HCT116 (cell line): ENCODE results near the gene PARP6. TPM values are rescaled to one million over a fixed set of nuclear protein-coding genes. Genes with fewer than 3 reads are reported as not detected.

Experiments used
- ATAC-seq: fragments of 200-7000 bp; cut with Tn5 transposase; 2 replicates; pipeline ENCODE4 v1.9.1; 2020; ENCODE audit warnings: mild to moderate bottlenecking, moderate library complexity
- BruUV-seq: library from RNA; stranded (reverse); fragments of 400-500 nt; replicated peaks from 2 replicates; lab custom pipeline; 2021; lab: Mats Ljungman, UMichigan
- CTCF ChIA-PET: fragments of 300-600 bp; sonication (Branson Sonifier 250); formaldehyde crosslinking; loops from one replicate; lab custom pipeline; 2021; ENCODE audit warnings: antibody characterized with exemption; lab: Charles Lee
- POLR2A ChIA-PET: fragments of 300-600, 350-600 bp; sonication (Branson Sonifier 250); formaldehyde crosslinking; loops from one replicate; lab custom pipeline; 2021; ENCODE audit warnings: antibody characterized with exemption; lab: Charles Lee
- RAD21 ChIA-PET, 2 experiments: fragments of 300-600 bp; sonication (Branson Sonifier 250); formaldehyde crosslinking; loops; one replicate each; lab custom pipeline; 2023; ENCODE audit warnings: low total read pairs in 2 of 2; ENCODE audit not compliant: uncharacterized antibody in 2 of 2, unreplicated experiment in 2 of 2, low non-redundant PET in 1 of 2; lab: Charles Lee
- DNase-seq: peaks from one replicate; pipeline ENCODE4 v3.0.0-alpha.2; 2010; ENCODE audit warnings: low read depth, low spot score
- H2AFZ ChIP-seq: fragments of 200-600 bp; shearing (Covaris generic), sonication (generic); 2 replicates; pipeline ENCODE4 v1.6.1; 2017; ENCODE audit warnings: low read depth, mixed run types, mixed read lengths, antibody characterized with exemption, low read length; ENCODE audit not compliant: poor library complexity, severe bottlenecking
- H3K27ac ChIP-seq: 2 replicates; pipeline ENCODE4 v1.5.1; 2012; ENCODE audit warnings: low read depth, low read length
- H3K27me3 ChIP-seq: fragments of 200-600 bp; sonication (generic); 2 replicates; pipeline ENCODE4 v1.6.1; 2016; ENCODE audit warnings: mixed run types, low read length, mixed read lengths; ENCODE audit not compliant: insufficient read depth
- H3K36me3 ChIP-seq, 2 experiments: fragments of 200-500 bp in 1 of 2; fragments of 200-600 bp in 1 of 2; sonication (Bioruptor generic) in 1 of 2; sonication (generic) in 1 of 2; 2 replicates each; pipeline versions ENCODE4 v1.5.1 to v1.6.1; 2014 to 2016; ENCODE audit warnings: low read length in 2 of 2, inconsistent platforms in 1 of 2, mixed read lengths in 1 of 2, mixed run types in 1 of 2; ENCODE audit not compliant: insufficient read depth in 2 of 2, control insufficient read depth in 1 of 2
- H3K4me1 ChIP-seq, 2 experiments: fragments of 200-600 bp in 1 of 2; sonication (generic) in 1 of 2; 2 replicates each; pipeline versions ENCODE4 v1.5.1 to v1.6.1; 2012 to 2017; ENCODE audit warnings: low read length in 2 of 2, inconsistent platforms in 1 of 2, mild to moderate bottlenecking in 1 of 2, mixed read lengths in 1 of 2, mixed run types in 1 of 2, moderate library complexity in 1 of 2; ENCODE audit not compliant: insufficient read depth in 2 of 2, control insufficient read depth in 1 of 2
- H3K4me2 ChIP-seq: fragments of 200-600 bp; sonication (generic); 2 replicates; pipeline ENCODE4 v1.6.1; 2017; ENCODE audit warnings: mixed run types, low read length, mixed read lengths
- H3K4me3 ChIP-seq, 2 experiments: fragments of 200-600 bp in 1 of 2; sonication (generic) in 1 of 2; replicated peaks in 1 of 2; 2 replicates each; pipeline ENCODE4 v1.5.1; 2011 to 2016; ENCODE audit warnings: low read length in 2 of 2, control low read depth in 1 of 2, low read depth in 1 of 2, mild to moderate bottlenecking in 1 of 2, mixed read lengths in 1 of 2, mixed run types in 1 of 2
- H3K79me2 ChIP-seq: fragments of 200-600 bp; sonication (generic); 2 replicates; pipeline ENCODE4 v1.6.1; 2017; ENCODE audit warnings: mild to moderate bottlenecking, mixed run types, low read length, moderate library complexity, mixed read lengths; ENCODE audit not compliant: insufficient read depth
- H3K9ac ChIP-seq: fragments of 200-600 bp; sonication (generic); 2 replicates; pipeline ENCODE4 v1.6.1; 2016; ENCODE audit warnings: low read length, mixed read lengths
- H3K9me2 ChIP-seq: fragments of 200-600 bp; sonication (generic), shearing (Covaris generic); 2 replicates; pipeline ENCODE4 v1.6.1; 2017; ENCODE audit warnings: mixed run types, mild to moderate bottlenecking, moderate library complexity; ENCODE audit not compliant: insufficient read depth
- H3K9me3 ChIP-seq, 2 experiments: fragments of 200-500 bp in 1 of 2; fragments of 200-600 bp in 1 of 2; sonication (Bioruptor generic) in 1 of 2; sonication (generic) in 1 of 2; 2 replicates each; pipeline ENCODE4 v1.6.1; 2014 to 2017; ENCODE audit warnings: low read length in 2 of 2, mixed read lengths in 2 of 2, inconsistent platforms in 1 of 2, low read depth in 1 of 2, mild to moderate bottlenecking in 1 of 2, mixed run types in 1 of 2, moderate library complexity in 1 of 2; ENCODE audit not compliant: control insufficient read depth in 1 of 2, insufficient read depth in 1 of 2
- H4K20me1 ChIP-seq: fragments of 200-600 bp; sonication (generic), shearing (Covaris generic); 2 replicates; pipeline ENCODE4 v1.6.1; 2017; ENCODE audit warnings: mixed run types, mild to moderate bottlenecking, moderate library complexity; ENCODE audit not compliant: insufficient read depth
- EGR1 ChIP-seq: IDR thresholded peaks from 2 replicates; pipeline ENCODE4 v1.6.1; 2012; ENCODE audit warnings: low read depth
- JUND ChIP-seq: IDR thresholded peaks from 2 replicates; pipeline ENCODE4 v1.6.1; 2012
- POLR2A ChIP-seq: IDR thresholded peaks from 2 replicates; pipeline ENCODE4 v1.7.0; 2011; ENCODE audit warnings: borderline replicate concordance; ENCODE audit not compliant: insufficient read depth, insufficient read length; ENCODE audit errors: extremely low read depth
- SP1 ChIP-seq: IDR thresholded peaks from 2 replicates; pipeline ENCODE4 v1.6.1; 2012; ENCODE audit warnings: low read depth
- TCF7L2 ChIP-seq: IDR thresholded peaks from 2 replicates; pipeline ENCODE4 v1.7.0; 2011; ENCODE audit warnings: borderline replicate concordance, inconsistent platforms; ENCODE audit not compliant: insufficient read depth, insufficient read length; ENCODE audit errors: extremely low read depth
- ZFX ChIP-seq: fragments of 450-650 bp; IDR thresholded peaks from 2 replicates; pipeline ENCODE4 v1.6.1; 2017
- intact Hi-C: fragments of 100-400 bp; cut with micrococcal nuclease; formaldehyde crosslinking; loops from 2 replicates; pipeline ENCODE4 v1.10.0; 2022
- total RNA-seq: library from RNA; stranded (reverse); gene quantifications from one replicate; pipeline ENCODE4 v1.2.1, GENCODE V29; 2021; ENCODE audit not compliant: unreplicated experiment
- TF ChIP-seq, protein P1 (sequence below): IDR thresholded peaks from 2 replicates; pipeline ENCODE4 v1.6.1; 2012
- TF ChIP-seq, protein P2 (sequence below), 3 experiments: fragments of 200-600 bp in 1 of 3; sonication (generic) in 1 of 3; IDR thresholded peaks in 2 of 3; conservative IDR thresholded peaks in 1 of 3; 2 replicates each; pipeline ENCODE4 v1.5.1; 2012 to 2017; ENCODE audit warnings: low read depth in 2 of 3, low read length in 2 of 3, antibody characterized with exemption in 1 of 3, borderline replicate concordance in 1 of 3, control low read depth in 1 of 3, mild to moderate bottlenecking in 1 of 3, mixed read lengths in 1 of 3, mixed run types in 1 of 3, moderate library complexity in 1 of 3; ENCODE audit not compliant: insufficient read depth in 1 of 3
- TF ChIP-seq, protein P3 (sequence below): IDR thresholded peaks from 2 replicates; pipeline ENCODE4 v1.6.1; 2011; ENCODE audit warnings: mild to moderate bottlenecking, low read length, moderate library complexity; ENCODE audit not compliant: insufficient replicate concordance; ENCODE audit errors: extremely low read depth
- TF ChIP-seq, protein P4 (sequence below): IDR thresholded peaks from 2 replicates; pipeline ENCODE4 v1.6.1; 2012; ENCODE audit warnings: low read depth

PARP6 gene
- total RNA-seq, 1 experiment from 2014 or later: 67.9 TPM

DNA sequence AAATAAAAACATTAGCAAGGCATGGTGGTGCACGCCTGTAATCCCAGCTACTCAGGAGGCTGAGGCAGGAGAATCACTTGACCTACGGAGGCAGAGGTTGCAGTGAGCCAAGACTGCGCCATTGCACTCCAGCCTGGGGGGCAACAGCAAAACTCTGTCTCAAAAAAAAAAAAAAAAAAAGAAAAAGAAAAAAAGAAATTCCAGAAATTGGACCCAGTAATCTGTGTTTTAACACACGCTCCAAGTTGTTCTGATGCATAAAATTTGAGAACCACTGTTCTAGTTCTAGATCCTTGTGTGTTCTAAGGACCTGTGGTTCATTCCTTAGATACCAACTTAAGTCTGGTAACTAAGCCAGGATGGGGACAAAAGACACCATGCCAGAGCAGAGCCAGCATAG, 2.6 kb downstream of the PARP6 start:
- DNase-seq: no peak
- Histone ChIP-seq H3K27me3 (no peaks in the 10 kb centered on the region), H3K4me1 (peaks cover 9 to 17% of the 10 kb centered on the region in 2 experiments; a peak in 2 of 4 replicates), H3K9ac (no peak overlapping the region), H3K79me2 (peaks cover 28% of the 10 kb centered on the region), H3K4me2 (no peak overlapping the region), H4K20me1 (no peaks in the 10 kb centered on the region), H3K27ac (no peak overlapping the region), H3K4me3 (no peak overlapping the region), H3K9me3 (no peaks in the 10 kb centered on the region), H2AFZ (no peak overlapping the region), H3K9me2 (no peaks in the 10 kb centered on the region), H3K36me3 (peaks cover 23 to 29% of the 10 kb centered on the region in 2 experiments)
- CTCF ChIA-PET: no interaction called here
- POLR2A ChIA-PET: no interaction called here
- no TSS peak for BruUV-seq
- RAD21 ChIA-PET: no interaction called here
- intact Hi-C loops: no loop called here
- ATAC-seq: no peak
- TF ChIP-seq, protein P1, sequence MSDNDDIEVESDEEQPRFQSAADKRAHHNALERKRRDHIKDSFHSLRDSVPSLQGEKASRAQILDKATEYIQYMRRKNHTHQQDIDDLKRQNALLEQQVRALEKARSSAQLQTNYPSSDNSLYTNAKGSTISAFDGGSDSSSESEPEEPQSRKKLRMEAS: no peak
- TF ChIP-seq, protein P2, sequence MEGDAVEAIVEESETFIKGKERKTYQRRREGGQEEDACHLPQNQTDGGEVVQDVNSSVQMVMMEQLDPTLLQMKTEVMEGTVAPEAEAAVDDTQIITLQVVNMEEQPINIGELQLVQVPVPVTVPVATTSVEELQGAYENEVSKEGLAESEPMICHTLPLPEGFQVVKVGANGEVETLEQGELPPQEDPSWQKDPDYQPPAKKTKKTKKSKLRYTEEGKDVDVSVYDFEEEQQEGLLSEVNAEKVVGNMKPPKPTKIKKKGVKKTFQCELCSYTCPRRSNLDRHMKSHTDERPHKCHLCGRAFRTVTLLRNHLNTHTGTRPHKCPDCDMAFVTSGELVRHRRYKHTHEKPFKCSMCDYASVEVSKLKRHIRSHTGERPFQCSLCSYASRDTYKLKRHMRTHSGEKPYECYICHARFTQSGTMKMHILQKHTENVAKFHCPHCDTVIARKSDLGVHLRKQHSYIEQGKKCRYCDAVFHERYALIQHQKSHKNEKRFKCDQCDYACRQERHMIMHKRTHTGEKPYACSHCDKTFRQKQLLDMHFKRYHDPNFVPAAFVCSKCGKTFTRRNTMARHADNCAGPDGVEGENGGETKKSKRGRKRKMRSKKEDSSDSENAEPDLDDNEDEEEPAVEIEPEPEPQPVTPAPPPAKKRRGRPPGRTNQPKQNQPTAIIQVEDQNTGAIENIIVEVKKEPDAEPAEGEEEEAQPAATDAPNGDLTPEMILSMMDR (IDR thresholded peaks at IDR 0.05 in 2 of 3, conservative IDR thresholded peaks at IDR 0.05 in 1 of 3; ENCODE audit: borderline replicate concordance in 1 of 3, insufficient read depth in 1 of 3, low read depth in 2 of 3, low read length in 2 of 3): no peak
- TF ChIP-seq, protein P3, sequence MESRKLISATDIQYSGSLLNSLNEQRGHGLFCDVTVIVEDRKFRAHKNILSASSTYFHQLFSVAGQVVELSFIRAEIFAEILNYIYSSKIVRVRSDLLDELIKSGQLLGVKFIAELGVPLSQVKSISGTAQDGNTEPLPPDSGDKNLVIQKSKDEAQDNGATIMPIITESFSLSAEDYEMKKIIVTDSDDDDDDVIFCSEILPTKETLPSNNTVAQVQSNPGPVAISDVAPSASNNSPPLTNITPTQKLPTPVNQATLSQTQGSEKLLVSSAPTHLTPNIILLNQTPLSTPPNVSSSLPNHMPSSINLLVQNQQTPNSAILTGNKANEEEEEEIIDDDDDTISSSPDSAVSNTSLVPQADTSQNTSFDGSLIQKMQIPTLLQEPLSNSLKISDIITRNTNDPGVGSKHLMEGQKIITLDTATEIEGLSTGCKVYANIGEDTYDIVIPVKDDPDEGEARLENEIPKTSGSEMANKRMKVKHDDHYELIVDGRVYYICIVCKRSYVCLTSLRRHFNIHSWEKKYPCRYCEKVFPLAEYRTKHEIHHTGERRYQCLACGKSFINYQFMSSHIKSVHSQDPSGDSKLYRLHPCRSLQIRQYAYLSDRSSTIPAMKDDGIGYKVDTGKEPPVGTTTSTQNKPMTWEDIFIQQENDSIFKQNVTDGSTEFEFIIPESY: no peak
- TF ChIP-seq ZFX (no peak), TCF7L2 (no peak), JUND (no peak), EGR1 (no peak), POLR2A (no peak), SP1 (no peak)
- TF ChIP-seq, protein P4, sequence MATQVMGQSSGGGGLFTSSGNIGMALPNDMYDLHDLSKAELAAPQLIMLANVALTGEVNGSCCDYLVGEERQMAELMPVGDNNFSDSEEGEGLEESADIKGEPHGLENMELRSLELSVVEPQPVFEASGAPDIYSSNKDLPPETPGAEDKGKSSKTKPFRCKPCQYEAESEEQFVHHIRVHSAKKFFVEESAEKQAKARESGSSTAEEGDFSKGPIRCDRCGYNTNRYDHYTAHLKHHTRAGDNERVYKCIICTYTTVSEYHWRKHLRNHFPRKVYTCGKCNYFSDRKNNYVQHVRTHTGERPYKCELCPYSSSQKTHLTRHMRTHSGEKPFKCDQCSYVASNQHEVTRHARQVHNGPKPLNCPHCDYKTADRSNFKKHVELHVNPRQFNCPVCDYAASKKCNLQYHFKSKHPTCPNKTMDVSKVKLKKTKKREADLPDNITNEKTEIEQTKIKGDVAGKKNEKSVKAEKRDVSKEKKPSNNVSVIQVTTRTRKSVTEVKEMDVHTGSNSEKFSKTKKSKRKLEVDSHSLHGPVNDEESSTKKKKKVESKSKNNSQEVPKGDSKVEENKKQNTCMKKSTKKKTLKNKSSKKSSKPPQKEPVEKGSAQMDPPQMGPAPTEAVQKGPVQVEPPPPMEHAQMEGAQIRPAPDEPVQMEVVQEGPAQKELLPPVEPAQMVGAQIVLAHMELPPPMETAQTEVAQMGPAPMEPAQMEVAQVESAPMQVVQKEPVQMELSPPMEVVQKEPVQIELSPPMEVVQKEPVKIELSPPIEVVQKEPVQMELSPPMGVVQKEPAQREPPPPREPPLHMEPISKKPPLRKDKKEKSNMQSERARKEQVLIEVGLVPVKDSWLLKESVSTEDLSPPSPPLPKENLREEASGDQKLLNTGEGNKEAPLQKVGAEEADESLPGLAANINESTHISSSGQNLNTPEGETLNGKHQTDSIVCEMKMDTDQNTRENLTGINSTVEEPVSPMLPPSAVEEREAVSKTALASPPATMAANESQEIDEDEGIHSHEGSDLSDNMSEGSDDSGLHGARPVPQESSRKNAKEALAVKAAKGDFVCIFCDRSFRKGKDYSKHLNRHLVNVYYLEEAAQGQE: no peak
